ENCODE results near the gene HOXB5. TPM values are rescaled to one million over a fixed set of nuclear protein-coding genes. Genes with fewer than 3 reads are reported as not detected.
A peak's percentile ranks its signal among the peaks of the same experiment; 100 is the strongest.

HOXB5 gene
- total RNA-seq, 1 experiment from 2014 or later = not detected

GRCh38 chr17:48577946-48578615 is 15.5 kb downstream of the HOXB5 start, which contains the start of gene HOXB4:
Gene HOXB4 (minus strand): TSS chr17:48578350. CDS start chr17:48578319, 31 bp downstream.
- Histone ChIP-seq H3K9me3 (ENCODE audit: low read length) (no peaks in the 10 kb centered on the region), H3K4me3 (ENCODE audit: low read length) (peak within 1 kb of the TSS; percentile 89), H3K36me3 (ENCODE audit: insufficient read depth, low read length) (no peaks in the 10 kb centered on the region), H4K20me1 (ENCODE audit: insufficient read depth, low read depth, low read length) (no peaks in the 10 kb centered on the region), H3K27me3 (ENCODE audit: low read length) (no peaks in the 10 kb centered on the region), H3K4me1 (ENCODE audit: low read length) (peaks cover 22% of the 10 kb centered on the region), H3K4me2 (ENCODE audit: low read depth, low read length, poor library complexity, severe bottlenecking) (peak within 1 kb of the TSS; percentile 97), H3K9me2 (replicated peaks; ENCODE audit: insufficient read depth, low read length) (no peaks in the 10 kb centered on the region), H2AFZ (ENCODE audit: low read length) (peak within 1 kb of the TSS; percentile 98), H3K9ac (ENCODE audit: low read length) (peak within 1 kb of the TSS; percentile 86), H3K79me2 (ENCODE audit: low read length) (peaks cover 4% of the 10 kb centered on the region; the same call in 1 of the 2 replicates), H3K27ac (ENCODE audit: low read length) (no peak within 1 kb of the TSS)
- DNase-seq = peak; percentile 92

GRCh38 chr17:48577330-48577945 is 16.1 kb downstream of the HOXB5 start:
- H2AFZ ChIP-seq (ENCODE audit: low read length) = peak overlapping the region; percentile 92
- H3K36me3 ChIP-seq (ENCODE audit: insufficient read depth, low read length) = no peaks in the 10 kb centered on the region
- peak overlapping the region; percentile 97 for H3K4me2 ChIP-seq (ENCODE audit: low read depth, low read length, poor library complexity, severe bottlenecking)

GRCh38 chr17:48576479-48577309 is 16.9 kb downstream of the HOXB5 start:
- H3K27me3 ChIP-seq (ENCODE audit: low read length) = no peaks in the 10 kb centered on the region
- H3K9me3 ChIP-seq (ENCODE audit: low read length) = no peaks in the 10 kb centered on the region
- H4K20me1 ChIP-seq (ENCODE audit: insufficient read depth, low read depth, low read length) = no peaks in the 10 kb centered on the region
- no peaks in the 10 kb centered on the region for H3K9me2 ChIP-seq (replicated peaks; ENCODE audit: insufficient read depth, low read length)
- H3K79me2 ChIP-seq (ENCODE audit: low read length) = peaks cover 4% of the 10 kb centered on the region; the same call in 1 of the 2 replicates
- H3K36me3 ChIP-seq (ENCODE audit: insufficient read depth, low read length) = no peaks in the 10 kb centered on the region
- peaks cover 19% of the 10 kb centered on the region for H3K4me1 ChIP-seq (ENCODE audit: low read length)
- peak overlapping the region; percentile 97 for H3K4me2 ChIP-seq (ENCODE audit: low read depth, low read length, poor library complexity, severe bottlenecking)
- DNase-seq = no peak
- no peak overlapping the region; the same call in 1 of the 2 replicates for H2AFZ ChIP-seq (ENCODE audit: low read length)
- peak overlapping the region; percentile 89 for H3K4me3 ChIP-seq (ENCODE audit: low read length)
- peak overlapping the region; percentile 85 for H3K9ac ChIP-seq (ENCODE audit: low read length)
- H3K27ac ChIP-seq (ENCODE audit: low read length) = no peak overlapping the region

More at GRCh38 chr17:48577330-48577945, 16.1 kb downstream of the HOXB5 start:
- H3K9ac ChIP-seq (ENCODE audit: low read length) = peak overlapping the region; percentile 85
- H4K20me1 ChIP-seq (ENCODE audit: insufficient read depth, low read depth, low read length) = no peaks in the 10 kb centered on the region
- no peaks in the 10 kb centered on the region for H3K9me2 ChIP-seq (replicated peaks; ENCODE audit: insufficient read depth, low read length)
- H3K4me1 ChIP-seq (ENCODE audit: low read length) = peaks cover 22% of the 10 kb centered on the region
- no peaks in the 10 kb centered on the region for H3K9me3 ChIP-seq (ENCODE audit: low read length)
- H3K27ac ChIP-seq (ENCODE audit: low read length) = no peak overlapping the region
- no peaks in the 10 kb centered on the region for H3K27me3 ChIP-seq (ENCODE audit: low read length)
- peaks cover 4% of the 10 kb centered on the region; the same call in 1 of the 2 replicates for H3K79me2 ChIP-seq (ENCODE audit: low read length)
- peak overlapping the region; percentile 89 for H3K4me3 ChIP-seq (ENCODE audit: low read length)
- DNase-seq = peak; percentile 62

GRCh38 chr17:48575673-48576478 is 17.7 kb downstream of the HOXB5 start:
- Histone ChIP-seq H3K36me3 (ENCODE audit: insufficient read depth, low read length) (no peaks in the 10 kb centered on the region), H3K4me1 (ENCODE audit: low read length) (peaks cover 19% of the 10 kb centered on the region), H3K4me3 (ENCODE audit: low read length) (no peak overlapping the region), H3K79me2 (ENCODE audit: low read length) (peaks cover 4% of the 10 kb centered on the region; the same call in 1 of the 2 replicates), H3K27ac (ENCODE audit: low read length) (no peak overlapping the region), H3K9ac (ENCODE audit: low read length) (no peak overlapping the region), H3K9me3 (ENCODE audit: low read length) (no peaks in the 10 kb centered on the region), H3K9me2 (replicated peaks; ENCODE audit: insufficient read depth, low read length) (no peaks in the 10 kb centered on the region), H2AFZ (ENCODE audit: low read length) (no peak overlapping the region), H3K4me2 (ENCODE audit: low read depth, low read length, poor library complexity, severe bottlenecking) (no peak overlapping the region), H4K20me1 (ENCODE audit: insufficient read depth, low read depth, low read length) (no peaks in the 10 kb centered on the region), H3K27me3 (ENCODE audit: low read length) (no peaks in the 10 kb centered on the region)
- no peak for DNase-seq

- Histone ChIP-seq H4K20me1 (ENCODE audit: insufficient read depth, low read depth, low read length) (no peaks in the 10 kb centered on the region), H3K9me2 (replicated peaks; ENCODE audit: insufficient read depth, low read length) (no peaks in the 10 kb centered on the region), H2AFZ (ENCODE audit: low read length) (no peak overlapping the region), H3K36me3 (ENCODE audit: insufficient read depth, low read length) (no peaks in the 10 kb centered on the region), H3K4me3 (ENCODE audit: low read length) (no peak overlapping the region), H3K79me2 (ENCODE audit: low read length) (peaks cover 4% of the 10 kb centered on the region; the same call in 1 of the 2 replicates), H3K9me3 (ENCODE audit: low read length) (no peaks in the 10 kb centered on the region), H3K4me1 (ENCODE audit: low read length) (peaks cover 19% of the 10 kb centered on the region), H3K9ac (ENCODE audit: low read length) (no peak overlapping the region), H3K27ac (ENCODE audit: low read length) (no peak overlapping the region), H3K27me3 (ENCODE audit: low read length) (no peaks in the 10 kb centered on the region), H3K4me2 (ENCODE audit: low read depth, low read length, poor library complexity, severe bottlenecking) (no peak overlapping the region)
- no peak for DNase-seq
These were observed 18.5 kb downstream of the HOXB5 start for GRCh38 chr17:48575066-48575582.

- Histone ChIP-seq H3K4me3 (ENCODE audit: low read length) (no peak overlapping the region), H4K20me1 (ENCODE audit: insufficient read depth, low read depth, low read length) (no peaks in the 10 kb centered on the region), H3K27ac (ENCODE audit: low read length) (no peak overlapping the region), H3K4me1 (ENCODE audit: low read length) (peaks cover 19% of the 10 kb centered on the region), H3K79me2 (ENCODE audit: low read length) (peaks cover 4% of the 10 kb centered on the region; the same call in 1 of the 2 replicates), H3K36me3 (ENCODE audit: insufficient read depth, low read length) (no peaks in the 10 kb centered on the region), H3K27me3 (ENCODE audit: low read length) (no peaks in the 10 kb centered on the region), H3K4me2 (ENCODE audit: low read depth, low read length, poor library complexity, severe bottlenecking) (no peak overlapping the region), H3K9me3 (ENCODE audit: low read length) (no peaks in the 10 kb centered on the region), H2AFZ (ENCODE audit: low read length) (no peak overlapping the region), H3K9ac (ENCODE audit: low read length) (no peak overlapping the region), H3K9me2 (replicated peaks; ENCODE audit: insufficient read depth, low read length) (no peaks in the 10 kb centered on the region)
- no peak for DNase-seq
These were observed 19.0 kb downstream of the HOXB5 start for GRCh38 chr17:48574505-48575065.

- H3K9me3 ChIP-seq (ENCODE audit: low read length) = no peaks in the 10 kb centered on the region
- H3K9me2 ChIP-seq (replicated peaks; ENCODE audit: insufficient read depth, low read length) = no peaks in the 10 kb centered on the region
- H3K4me2 ChIP-seq (ENCODE audit: low read depth, low read length, poor library complexity, severe bottlenecking) = no peak overlapping the region
- DNase-seq = no peak
- no peak overlapping the region for H3K9ac ChIP-seq (ENCODE audit: low read length)
- no peak overlapping the region for H3K4me3 ChIP-seq (ENCODE audit: low read length)
- H3K79me2 ChIP-seq (ENCODE audit: low read length) = no peaks in the 10 kb centered on the region
- H3K27ac ChIP-seq (ENCODE audit: low read length) = no peak overlapping the region
- no peaks in the 10 kb centered on the region for H3K36me3 ChIP-seq (ENCODE audit: insufficient read depth, low read length)
- H4K20me1 ChIP-seq (ENCODE audit: insufficient read depth, low read depth, low read length) = no peaks in the 10 kb centered on the region
- H3K27me3 ChIP-seq (ENCODE audit: low read length) = no peaks in the 10 kb centered on the region
- H2AFZ ChIP-seq (ENCODE audit: low read length) = no peak overlapping the region
- peaks cover under 1% of the 10 kb centered on the region for H3K4me1 ChIP-seq (ENCODE audit: low read length)
These were observed 21.7 kb downstream of the HOXB5 start for GRCh38 chr17:48571826-48572417.
